ENCODE measurements around the gene SPDYC.

The SPDYC gene

GRCh38 chr11:65204646-65205601 is 34.9 kb downstream of the SPDYC start:
- no peak overlapping the region for H3K4me3 ChIP-seq (replicated peaks in 1 of 2; ENCODE audit: low read depth in 2 of 2, low read length in 2 of 2)
- peak; percentile 94 for TF ChIP-seq CTCF (IDR thresholded peaks at IDR 0.05; ENCODE audit: low read depth, low read length)
- peak; percentile 37 to 50 for DNase-seq (ENCODE audit: low read depth in 2 of 2)

GRCh38 chr11:65205602-65205967 is 35.6 kb downstream of the SPDYC start:
- no peak for DNase-seq (ENCODE audit: low read depth in 2 of 2)
- TF ChIP-seq CTCF (IDR thresholded peaks at IDR 0.05; ENCODE audit: low read depth, low read length): no peak
- no peak overlapping the region for H3K4me3 ChIP-seq (replicated peaks in 1 of 2; ENCODE audit: low read depth in 2 of 2, low read length in 2 of 2)

- H3K4me3 ChIP-seq (replicated peaks in 1 of 2; ENCODE audit: low read depth in 2 of 2, low read length in 2 of 2): no peak overlapping the region
- no peak for DNase-seq (ENCODE audit: low read depth in 2 of 2)
- TF ChIP-seq CTCF (IDR thresholded peaks at IDR 0.05; ENCODE audit: low read depth, low read length): no peak
Measured at GRCh38 chr11:65206441-65206841, 36.4 kb downstream of the SPDYC start.

- DNase-seq (ENCODE audit: low read depth in 2 of 2): no peak
- no peak overlapping the region for H3K4me3 ChIP-seq (replicated peaks in 1 of 2; ENCODE audit: low read depth in 2 of 2, low read length in 2 of 2)
- no peak for TF ChIP-seq CTCF (IDR thresholded peaks at IDR 0.05; ENCODE audit: low read depth, low read length)
Measured at GRCh38 chr11:65206901-65207300, 36.9 kb downstream of the SPDYC start.

- no peak for DNase-seq (ENCODE audit: low read depth in 2 of 2)
Measured at GRCh38 chr11:65207918-65208784, 38.1 kb downstream of the SPDYC start.

More at GRCh38 chr11:65207918-65208784, 38.1 kb downstream of the SPDYC start:
- no peak overlapping the region for H3K4me3 ChIP-seq (replicated peaks in 1 of 2; ENCODE audit: low read depth in 2 of 2, low read length in 2 of 2)
- no peak for TF ChIP-seq CTCF (IDR thresholded peaks at IDR 0.05; ENCODE audit: low read depth, low read length)

Data from cardiac fibroblast (primary cell).